Endothelial cell of umbilical vein (primary cell): ENCODE data around the gene SOX11. TPM values are rescaled to one million over a fixed set of nuclear protein-coding genes. Genes with fewer than 3 reads are reported as not detected.

Experiments
- BruUV-seq: library from RNA; stranded (reverse); fragments of 400-500 nt; replicated peaks from 2 replicates; lab custom pipeline; 2021; lab: Mats Ljungman, UMichigan
- CTCF ChIA-PET: fragments of 300-600, 350-600 bp; sonication (Branson Sonifier 250); formaldehyde crosslinking; loops from one replicate; lab custom pipeline; 2021; ENCODE audit warnings: antibody characterized with exemption, inconsistent platforms; lab: Charles Lee
- POLR2A ChIA-PET: fragments of 300-600, 350-600 bp; sonication (Branson Sonifier 250); formaldehyde crosslinking; loops from one replicate; lab custom pipeline; 2021; ENCODE audit warnings: antibody characterized with exemption, inconsistent platforms; lab: Charles Lee
- DNase-seq: peaks from one replicate; pipeline ENCODE4 v3.0.0-alpha.2; 2011; ENCODE audit warnings: low read depth, low spot score
- FAIRE-seq: peaks from 2 replicates; lab custom pipeline; 2011; peaks lifted over from hg19 to GRCh38; lab: Jason Lieb, UNC
- H2AFZ ChIP-seq: 2 replicates; pipeline ENCODE4 v1.6.0; 2012; ENCODE audit warnings: low read depth, low read length, control low read depth, inconsistent platforms
- H3K27ac ChIP-seq: 2 replicates; pipeline ENCODE4 v1.5.1; 2011; ENCODE audit warnings: low read depth, mild to moderate bottlenecking, control low read depth, low read length, moderate library complexity; ENCODE audit not compliant: insufficient read depth
- H3K27me3 ChIP-seq, 2 experiments: 2 replicates each; pipeline versions ENCODE4 v1.6.0 to v1.6.1; 2011; ENCODE audit warnings: low read length in 2 of 2, mixed read lengths in 1 of 2; ENCODE audit not compliant: control insufficient read depth in 2 of 2, insufficient read depth in 2 of 2
- H3K36me3 ChIP-seq, 2 experiments: 2 replicates in 1 of 2; 3 replicates in 1 of 2; pipeline ENCODE4 v1.5.1; 2011; ENCODE audit warnings: low read length in 2 of 2, mild to moderate bottlenecking in 1 of 2, moderate library complexity in 1 of 2; ENCODE audit not compliant: control insufficient read depth in 2 of 2, insufficient read depth in 2 of 2; ENCODE audit errors: extremely low read depth in 1 of 2
- H3K4me1 ChIP-seq: 3 replicates; pipeline ENCODE4 v1.5.1; 2011; ENCODE audit warnings: mild to moderate bottlenecking, low read length; ENCODE audit not compliant: control insufficient read depth, insufficient read depth; ENCODE audit errors: extremely low read depth
- H3K4me2 ChIP-seq: 2 replicates; pipeline ENCODE4 v1.6.1; 2011; ENCODE audit warnings: low read length, control low read depth, mixed read lengths; ENCODE audit not compliant: insufficient read depth
- H3K4me3 ChIP-seq, 3 experiments: fragments of 200-600 bp in 1 of 3; sonication (generic), shearing (Covaris generic) in 1 of 3; replicated peaks in 1 of 3; 2 replicates each; pipeline ENCODE4 v1.5.1; 2011 to 2016; ENCODE audit warnings: control low read depth in 3 of 3, low read length in 3 of 3, mild to moderate bottlenecking in 2 of 3, inconsistent platforms in 1 of 3, low read depth in 1 of 3, moderate library complexity in 1 of 3; ENCODE audit not compliant: insufficient read depth in 1 of 3
- H3K79me2 ChIP-seq: 2 replicates; pipeline ENCODE4 v1.6.0; 2012; ENCODE audit warnings: low read length, inconsistent platforms; ENCODE audit not compliant: control insufficient read depth, insufficient read depth
- H3K9ac ChIP-seq: replicated peaks from 2 replicates; pipeline ENCODE3; 2011; ENCODE audit warnings: low read length, control low read depth; ENCODE audit not compliant: insufficient read depth; ENCODE audit errors: extremely low read depth
- H3K9me1 ChIP-seq: replicated peaks from 3 replicates; pipeline ENCODE4 v1.6.0; 2011; ENCODE audit warnings: mild to moderate bottlenecking, low read length; ENCODE audit not compliant: control insufficient read depth, insufficient read depth; ENCODE audit errors: extremely low read depth
- H3K9me3 ChIP-seq: replicated peaks from 2 replicates; pipeline ENCODE4 v1.5.1; 2012; ENCODE audit warnings: low read length, inconsistent platforms; ENCODE audit not compliant: control insufficient read depth, insufficient read depth
- H4K20me1 ChIP-seq: replicated peaks from 2 replicates; pipeline ENCODE3; 2011; ENCODE audit warnings: mild to moderate bottlenecking, low read length; ENCODE audit not compliant: control insufficient read depth, insufficient read depth; ENCODE audit errors: extremely low read depth
- CTCF ChIP-seq, 2 donors: IDR thresholded peaks; 1 replicate in 1 of 2; 2 replicates in 1 of 2; pipeline ENCODE4 v1.5.1; 2011; ENCODE audit warnings: low read length in 2 of 2, mild to moderate bottlenecking in 2 of 2, moderate library complexity in 2 of 2, control low read depth in 1 of 2, inconsistent platforms in 1 of 2, low read depth in 1 of 2; ENCODE audit not compliant: insufficient read depth in 1 of 2; ENCODE audit errors: extremely low read depth in 1 of 2
- EZH2 ChIP-seq: IDR thresholded peaks from 2 replicates; pipeline ENCODE4 v1.6.1; 2012; ENCODE audit warnings: borderline replicate concordance, low read depth, mild to moderate bottlenecking, moderate library complexity, low read length, inconsistent platforms; ENCODE audit not compliant: severe bottlenecking
- FOS ChIP-seq: IDR thresholded peaks from 2 replicates; pipeline ENCODE4 v1.6.1; 2011; ENCODE audit warnings: mild to moderate bottlenecking, low read length, moderate library complexity, borderline replicate concordance; ENCODE audit not compliant: insufficient read depth
- GATA2 ChIP-seq: IDR thresholded peaks from 2 replicates; pipeline ENCODE4 v1.7.0; 2011; ENCODE audit warnings: low read depth, mild to moderate bottlenecking, moderate library complexity, mixed read lengths, low read length; ENCODE audit not compliant: insufficient read length, insufficient read depth
- JUN ChIP-seq: IDR thresholded peaks from 2 replicates; pipeline ENCODE4 v1.6.1; 2011; ENCODE audit warnings: borderline replicate concordance, low read depth; ENCODE audit not compliant: insufficient read length, insufficient read depth
- MAX ChIP-seq: IDR thresholded peaks from 2 replicates; pipeline ENCODE4 v1.6.1; 2011; ENCODE audit not compliant: insufficient read depth, insufficient read length
- MYC ChIP-seq: IDR thresholded peaks from one replicate; pipeline ENCODE4 v1.6.1; 2011; ENCODE audit warnings: mild to moderate bottlenecking, low read depth, low read length
- POLR2A ChIP-seq: IDR thresholded peaks from 2 replicates; pipeline ENCODE4 v1.6.1; 2012; ENCODE audit warnings: low read depth, mild to moderate bottlenecking, control low read depth, low read length
- POLR2AphosphoS5 ChIP-seq: IDR thresholded peaks from 2 replicates; pipeline ENCODE4 v1.6.1; 2012; ENCODE audit warnings: low read depth, mild to moderate bottlenecking, control low read depth, low read length, moderate library complexity; ENCODE audit not compliant: insufficient read depth
- dilution Hi-C: fragments of 300-500 bp; cut with MboI; formaldehyde crosslinking; loops from one replicate; pipeline ENCODE4 v1.15.0; 2019; ENCODE audit warnings: low sequenced_read_pairs; ENCODE audit not compliant: extremely low pct_ligation_motif_present
- intact Hi-C: fragments of 100-400 bp; cut with micrococcal nuclease; formaldehyde crosslinking; loops from one replicate; pipeline ENCODE4 v1.10.0; 2022
- polyA plus RNA-seq, 4 experiments: library from polyadenylated mRNA; depleted of rRNA in 3 of 4; stranded (reverse) in 3 of 4; unstranded in 1 of 4; fragments of >200 nt; gene quantifications; 2 replicates each; pipeline versions ENCODE4 v1.2.1 to v1.2.3, GENCODE V29; 2011 to 2012; ENCODE audit warnings: missing spikeins in 1 of 4
- total RNA-seq: library from RNA; stranded (reverse); gene quantifications from 2 replicates; pipeline ENCODE4 v1.2.3, GENCODE V29; 2021

The SOX11 gene
- total and polyA plus RNA-seq, 2 donors (not counting 3 experiments of a cell fraction or from before 2014, with no cell fraction given): not detected

- no peak for TF ChIP-seq MAX
- no peak for TF ChIP-seq CTCF (IDR thresholded peaks at IDR 0.05; ENCODE audit: extremely low read depth in 1 of 2, insufficient read depth in 1 of 2, low read depth in 1 of 2, low read length in 2 of 2)
- TF ChIP-seq POLR2A: no peak
- no peak for TF ChIP-seq FOS
- no peak for TF ChIP-seq MYC
- TF ChIP-seq EZH2: no peak
- no peak for TF ChIP-seq JUN
- TF ChIP-seq POLR2AphosphoS5: no peak
- no peak for TF ChIP-seq GATA2
- dilution Hi-C loops: no loop called here
- intact Hi-C loops: no loop called here
- Histone ChIP-seq H3K27me3 (no peaks in the 10 kb centered on the region), H4K20me1 (no peaks in the 10 kb centered on the region), H3K36me3 (no peaks in the 10 kb centered on the region), H3K9me3 (peaks cover 5% of the 10 kb centered on the region), H3K4me2 (no peak overlapping the region), H3K4me1 (no peaks in the 10 kb centered on the region), H3K9me1 (no peaks in the 10 kb centered on the region), H3K79me2 (no peaks in the 10 kb centered on the region), H3K9ac (no peak overlapping the region), H3K4me3 (no peak overlapping the region), H2AFZ (no peak overlapping the region), H3K27ac (no peak overlapping the region)
- DNase-seq (no peak), FAIRE-seq (no peak)
- CTCF ChIA-PET: no interaction called here
- POLR2A ChIA-PET: no interaction called here
- no TSS peak for BruUV-seq
Observed at GRCh38 chr2:5729416-5729815, 37.2 kb downstream of the SOX11 start.
